KMS-11 (cell line): ENCODE measurements around the gene POLE.

Experiments
- H2AFZ ChIP-seq: fragments of 200-600 bp; sonication (generic); 2 replicates; pipeline ENCODE4 v1.6.1; 2016; ENCODE audit warnings: antibody characterized with exemption, mixed run types, low read depth
- H3K27ac ChIP-seq: fragments of 200-600 bp; sonication (generic); 2 replicates; pipeline ENCODE4 v1.6.1; 2016; ENCODE audit warnings: mild to moderate bottlenecking, mixed run types
- H3K27me3 ChIP-seq: fragments of 200-600 bp; sonication (generic); 2 replicates; pipeline ENCODE4 v1.6.1; 2017; ENCODE audit warnings: mild to moderate bottlenecking, low read depth, mixed run types, moderate library complexity; ENCODE audit not compliant: insufficient read depth
- H3K36me3 ChIP-seq: fragments of 200-600 bp; sonication (generic); 2 replicates; pipeline ENCODE4 v1.6.1; 2017; ENCODE audit warnings: mild to moderate bottlenecking, mixed run types; ENCODE audit not compliant: insufficient read depth
- H3K4me1 ChIP-seq: fragments of 200-600 bp; sonication (generic); 2 replicates; pipeline ENCODE4 v1.6.1; 2016; ENCODE audit warnings: mild to moderate bottlenecking, low read depth, mixed run types; ENCODE audit not compliant: poor library complexity, severe bottlenecking
- H3K4me2 ChIP-seq: fragments of 200-600 bp; sonication (generic); 2 replicates; pipeline ENCODE4 v1.7.0; 2016; ENCODE audit warnings: mild to moderate bottlenecking, mixed run types
- H3K4me3 ChIP-seq: fragments of 200-600 bp; sonication (generic); IDR thresholded peaks from 2 replicates; pipeline ENCODE4 v1.6.1; 2017; ENCODE audit warnings: low read depth, low read length, mixed read lengths; ENCODE audit not compliant: insufficient read depth
- H3K79me2 ChIP-seq: fragments of 200-600 bp; sonication (generic); 2 replicates; pipeline ENCODE4 v1.6.1; 2016; ENCODE audit warnings: low read depth, mixed run types; ENCODE audit not compliant: insufficient read depth
- H3K9ac ChIP-seq: fragments of 200-600 bp; sonication (generic); 2 replicates; pipeline ENCODE4 v1.6.1; 2016; ENCODE audit warnings: mild to moderate bottlenecking, mixed run types
- H4K20me1 ChIP-seq: fragments of 200-600 bp; sonication (generic); 2 replicates; pipeline ENCODE4 v1.6.1; 2016; ENCODE audit warnings: mild to moderate bottlenecking, mixed run types; ENCODE audit not compliant: insufficient read depth
- CTCF ChIP-seq: fragments of 200-600 bp; sonication (generic); conservative IDR thresholded peaks from 2 replicates; pipeline ENCODE4 v1.6.1; 2017; ENCODE audit warnings: low read depth, mild to moderate bottlenecking, antibody characterized with exemption, low read length, moderate library complexity, mixed read lengths

Gene POLE

DNA sequence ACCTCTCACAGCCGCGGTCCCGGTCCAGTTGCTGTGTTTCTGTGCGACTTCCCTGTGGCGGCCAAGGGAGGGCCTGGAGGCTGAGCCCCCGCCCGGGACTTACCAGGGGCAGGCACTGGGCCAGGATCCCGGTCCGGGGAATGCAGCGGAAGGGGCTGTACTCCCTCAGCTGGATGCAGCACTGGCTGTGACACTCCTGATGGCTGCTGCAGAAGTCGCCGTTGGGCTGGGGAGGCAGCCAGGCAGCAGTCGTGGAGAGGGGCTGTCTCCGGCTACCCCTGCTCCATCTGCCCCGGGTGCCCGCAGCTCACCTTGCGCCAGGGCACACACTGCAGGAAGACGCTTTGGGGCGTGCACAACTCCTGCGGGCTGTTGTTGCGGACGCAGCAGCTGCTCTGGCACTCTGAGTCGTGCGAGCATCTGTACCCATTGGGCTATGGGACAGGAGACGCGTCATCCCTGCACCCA lies 83.0 kb downstream of the POLE start:
- H3K4me2 ChIP-seq, result no peak overlapping the region
- H2AFZ ChIP-seq, result no peak overlapping the region
- no peak overlapping the region for H3K4me3 ChIP-seq
- no peaks in the 10 kb centered on the region for H3K4me1 ChIP-seq
- no peaks in the 10 kb centered on the region for H3K79me2 ChIP-seq
- no peak for TF ChIP-seq CTCF
- H3K36me3 ChIP-seq, result no peaks in the 10 kb centered on the region
- H4K20me1 ChIP-seq, result no peaks in the 10 kb centered on the region
- H3K27ac ChIP-seq, result no peak overlapping the region
- H3K27me3 ChIP-seq, result peaks cover 6% of the 10 kb centered on the region; the same call in 1 of the 2 replicates
- no peak overlapping the region for H3K9ac ChIP-seq

- Histone ChIP-seq H3K36me3 (no peaks in the 10 kb centered on the region), H3K4me1 (no peaks in the 10 kb centered on the region), H3K9ac (no peak overlapping the region), H3K79me2 (no peaks in the 10 kb centered on the region), H3K27ac (no peak overlapping the region), H3K4me3 (no peak overlapping the region), H3K4me2 (no peak overlapping the region), H3K27me3 (peaks cover under 1% of the 10 kb centered on the region; the same call in 1 of the 2 replicates), H4K20me1 (no peaks in the 10 kb centered on the region), H2AFZ (no peak overlapping the region)
- no peak for TF ChIP-seq CTCF
Measured at GRCh38 chr12:132603240-132604150, 83.6 kb downstream of the POLE start.

DNA sequence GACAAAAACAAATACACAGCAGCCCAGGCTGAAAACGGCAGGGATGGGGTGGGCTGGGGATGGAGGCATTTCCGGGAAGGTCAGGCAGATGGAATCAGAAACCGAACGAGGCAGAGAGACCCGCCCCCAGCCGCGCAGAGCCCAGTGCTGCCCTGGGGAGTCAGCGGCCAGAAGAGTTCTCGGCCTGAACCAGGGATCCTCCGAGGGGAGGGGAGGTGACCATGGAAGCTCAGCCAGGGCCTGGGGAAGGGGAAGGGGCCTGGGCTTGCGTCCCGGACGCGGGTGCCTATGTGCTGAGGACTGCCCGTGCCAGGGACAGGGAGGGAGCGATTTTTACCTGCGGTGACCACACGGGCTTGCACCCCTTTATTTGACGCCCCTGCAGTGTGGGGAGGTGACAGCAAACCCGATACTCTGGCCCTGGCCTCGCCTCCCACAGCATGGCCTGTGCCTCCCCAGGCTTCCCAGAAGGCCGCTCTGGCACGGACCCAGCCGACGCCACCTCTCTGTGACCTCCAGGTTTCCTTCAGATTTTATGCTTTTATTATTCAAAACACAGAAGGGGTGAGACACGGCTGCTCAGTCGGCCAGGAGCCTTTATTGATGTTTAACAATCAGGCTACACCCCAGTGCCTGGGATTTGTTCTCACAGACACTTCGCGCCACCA lies 84.4 kb downstream of the POLE start:
- Histone ChIP-seq H3K79me2 (no peaks in the 10 kb centered on the region), H3K27me3 (no peaks in the 10 kb centered on the region; the same call in 1 of the 2 replicates), H3K4me3 (no peak overlapping the region), H2AFZ (no peak overlapping the region), H3K27ac (no peak overlapping the region), H3K4me2 (no peak overlapping the region), H3K4me1 (no peaks in the 10 kb centered on the region), H3K9ac (no peak overlapping the region), H3K36me3 (no peaks in the 10 kb centered on the region), H4K20me1 (no peaks in the 10 kb centered on the region)
- TF ChIP-seq CTCF, result no peak

GRCh38 chr12:132601171-132601883 lies 85.8 kb downstream of the POLE start:
- no peaks in the 10 kb centered on the region for H3K36me3 ChIP-seq
- no peak for TF ChIP-seq CTCF
- H3K27me3 ChIP-seq, result peaks cover 1% of the 10 kb centered on the region; the same call in 1 of the 2 replicates
- peak overlapping the region; percentile 38; the same call in 1 of the 2 replicates for H2AFZ ChIP-seq
- no peak overlapping the region for H3K9ac ChIP-seq
- no peak overlapping the region for H3K27ac ChIP-seq
- no peaks in the 10 kb centered on the region for H3K4me1 ChIP-seq
- peak overlapping the region; percentile 29; the same call in 1 of the 2 replicates for H3K4me2 ChIP-seq
- no peaks in the 10 kb centered on the region for H4K20me1 ChIP-seq
- no peak overlapping the region for H3K4me3 ChIP-seq
- no peaks in the 10 kb centered on the region for H3K79me2 ChIP-seq
